HK-2 (cell line): ENCODE measurements around the gene FGD6.

Source experiments
- DNase-seq: peaks from one replicate; pipeline ENCODE4 v3.0.0-alpha.2; 2018; ENCODE audit not compliant: unreplicated experiment

Gene FGD6

DNA sequence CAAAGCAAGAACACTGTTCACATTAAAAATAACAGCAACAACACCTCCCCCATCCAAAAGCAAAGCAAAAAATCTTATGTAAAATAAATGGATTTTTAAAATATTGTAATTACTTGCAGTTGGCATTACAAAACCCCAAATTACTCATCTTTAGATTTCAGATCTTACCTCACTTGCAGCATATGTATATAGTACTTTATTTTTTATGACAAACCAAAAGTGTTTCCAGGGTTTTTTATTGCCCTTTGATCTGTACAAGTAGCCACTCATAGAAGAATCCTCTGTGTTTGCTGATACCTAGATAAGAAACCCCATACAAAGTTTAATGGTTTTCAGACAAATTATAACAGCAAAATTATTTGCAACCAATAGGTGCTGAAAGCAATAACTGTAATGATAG is 131.7 kb downstream of the FGD6 start:
- no peak for DNase-seq

DNA sequence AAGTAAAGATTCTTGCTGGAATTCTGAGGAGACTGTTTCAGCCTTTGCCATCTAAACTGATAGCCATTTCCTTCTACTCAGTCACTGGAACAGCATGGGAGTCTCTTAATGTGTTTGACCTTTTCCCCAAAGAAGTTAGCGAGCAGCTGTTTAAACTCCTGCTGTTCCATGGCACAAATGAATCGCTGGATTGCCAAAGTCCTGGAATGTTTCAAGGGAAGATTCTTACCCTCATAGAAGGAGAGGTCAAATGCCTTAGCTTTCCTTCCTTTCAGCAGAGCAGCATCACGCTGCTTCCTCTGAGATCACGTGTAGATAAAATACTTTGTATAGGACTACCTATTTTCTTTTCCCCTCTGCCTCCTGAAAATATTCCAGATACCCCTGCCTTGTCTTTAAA is 133.3 kb downstream of the FGD6 start:
- no peak for DNase-seq

DNA sequence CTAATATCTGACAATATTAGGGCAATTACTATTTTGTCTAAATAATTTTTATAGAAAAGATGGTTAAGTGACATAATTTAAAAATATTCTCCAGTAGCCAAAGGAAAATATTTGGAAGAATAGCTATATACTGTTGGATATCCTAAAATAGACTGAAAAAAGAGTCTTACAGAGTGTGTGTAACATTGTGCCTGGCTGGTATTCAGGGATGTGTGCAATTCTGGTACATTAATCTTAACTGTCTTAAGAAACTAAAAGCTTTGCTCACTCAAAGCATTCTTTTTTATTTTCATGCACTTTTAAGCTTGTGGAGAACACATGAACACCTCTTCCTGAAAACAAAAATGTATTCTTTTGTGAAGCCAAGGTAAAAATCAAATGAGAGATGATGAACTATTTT is 133.8 kb downstream of the FGD6 start:
- no peak for DNase-seq

DNA sequence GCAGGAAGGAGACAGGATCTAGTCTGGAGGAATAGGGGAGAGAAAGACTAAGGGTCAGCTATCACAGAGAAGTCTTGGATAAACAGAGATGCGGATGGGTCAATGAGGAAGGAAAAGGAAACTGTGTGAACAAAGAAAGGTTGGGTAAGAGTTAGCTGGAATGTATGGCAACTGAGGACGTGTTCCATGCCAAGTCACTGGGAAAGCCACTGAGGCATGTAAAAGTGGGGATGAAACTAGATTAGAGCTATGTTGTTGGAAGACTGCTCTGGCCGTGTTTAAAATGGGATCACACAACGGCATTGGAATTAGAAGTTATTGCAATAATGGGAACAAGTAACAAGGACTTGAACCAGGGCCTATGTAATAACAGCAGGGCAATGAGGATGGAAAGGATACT is 139.9 kb downstream of the FGD6 start:
- no peak for DNase-seq

DNA sequence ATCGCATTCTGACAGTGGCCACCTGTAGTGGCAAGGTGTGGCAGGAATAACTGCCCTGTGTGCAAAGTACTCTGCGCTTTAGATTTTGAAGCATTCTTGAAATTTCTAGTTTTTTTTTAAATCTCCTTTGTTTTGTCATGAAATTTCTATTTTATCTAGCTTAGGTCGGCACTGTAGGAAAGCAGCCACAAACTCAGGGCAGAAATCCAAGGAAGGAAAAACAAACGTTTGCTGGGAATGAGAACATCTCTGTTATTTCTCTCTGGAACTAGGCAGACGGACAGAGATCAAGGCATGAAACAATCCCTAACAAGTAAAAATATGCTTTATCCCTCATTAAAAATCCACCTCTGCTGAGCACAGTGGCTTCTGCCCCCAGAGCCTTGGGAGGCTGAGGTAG is 142.5 kb downstream of the FGD6 start:
- no peak for DNase-seq

DNA sequence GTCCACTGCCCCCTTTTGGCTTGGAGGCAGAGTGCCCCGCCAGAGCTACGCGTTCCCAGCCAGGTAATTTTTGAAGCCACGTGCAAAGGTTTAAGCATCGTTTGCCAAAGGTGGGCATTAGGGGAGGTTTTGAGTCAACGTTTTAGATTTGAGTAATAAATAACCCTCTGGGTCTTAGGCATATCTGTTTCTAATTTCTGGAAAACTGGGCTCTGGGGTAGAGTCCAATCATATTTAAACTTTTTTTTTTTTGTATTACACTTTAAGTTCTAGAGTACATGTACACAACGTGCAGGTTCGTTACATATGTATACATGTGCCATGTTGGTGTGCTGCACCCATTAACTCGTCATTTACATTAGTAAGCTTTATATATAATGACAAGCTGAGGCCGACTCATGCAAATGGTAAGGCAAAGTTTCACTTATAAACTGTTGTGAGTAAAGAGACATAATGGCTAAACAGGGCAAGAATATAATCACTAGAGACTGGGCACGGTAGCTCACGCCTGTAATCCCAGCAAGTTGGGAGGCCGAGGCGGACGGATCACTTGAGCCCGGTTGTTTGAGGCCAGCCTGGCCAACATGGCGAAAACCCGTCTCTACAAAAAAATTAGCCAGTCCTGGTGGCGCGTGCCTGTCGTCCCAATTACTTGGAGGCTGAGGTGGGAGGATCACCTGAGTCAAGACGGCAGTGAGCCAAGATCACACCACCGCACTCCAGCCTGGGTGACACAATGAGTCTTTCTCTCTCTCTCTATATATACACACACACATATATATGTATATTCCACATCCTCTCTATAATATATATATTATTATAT is 143.4 kb downstream of the FGD6 start:
- DNase-seq: no peak

DNA sequence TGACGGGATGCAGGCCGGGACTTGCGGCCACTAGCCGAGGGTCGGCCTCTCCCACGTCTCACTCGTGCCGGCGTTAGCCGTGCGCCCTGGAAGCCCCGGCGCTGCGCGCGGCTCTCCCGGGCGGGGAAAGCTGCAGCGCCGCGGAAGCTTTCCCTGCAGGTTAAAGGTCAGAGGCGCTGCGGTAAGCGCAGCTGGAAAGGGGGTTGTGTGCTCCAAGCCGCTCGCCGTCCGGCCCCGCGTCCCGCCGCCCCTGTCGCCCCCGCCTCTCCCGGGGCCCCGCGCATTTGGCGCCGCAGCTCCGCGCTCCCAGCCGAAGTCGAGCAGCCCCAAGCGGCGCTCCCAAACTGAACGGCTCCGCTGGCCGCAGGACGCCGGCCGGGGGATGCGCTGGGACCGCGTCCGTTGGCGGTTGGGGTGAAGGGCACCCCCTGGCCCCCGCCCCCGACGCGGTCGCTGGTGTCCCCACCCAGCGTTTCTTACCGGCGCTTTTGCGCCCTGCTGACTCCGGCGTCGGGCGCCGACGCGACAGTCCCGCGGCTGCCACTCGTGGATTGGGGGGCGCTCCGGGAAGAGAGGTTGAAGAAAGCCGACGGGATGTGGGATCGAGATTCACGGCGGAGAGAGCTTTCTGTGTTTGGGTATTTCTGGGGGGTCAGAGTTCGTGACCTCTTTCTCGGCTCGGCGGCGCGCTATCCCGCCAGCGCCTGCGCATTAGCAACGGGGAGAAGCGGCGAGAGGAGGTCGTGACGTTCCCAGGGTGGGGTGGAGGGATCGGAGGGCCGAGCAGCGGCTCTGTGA is 144.2 kb downstream of the FGD6 start, which contains the start of gene NR2C1:
TSS of gene NR2C1 (minus strand) at position 719 of the 798 bp plus-strand sequence. CDS start 6,234 bp downstream, outside the sequence.
- peak; percentile 92 for DNase-seq

DNA sequence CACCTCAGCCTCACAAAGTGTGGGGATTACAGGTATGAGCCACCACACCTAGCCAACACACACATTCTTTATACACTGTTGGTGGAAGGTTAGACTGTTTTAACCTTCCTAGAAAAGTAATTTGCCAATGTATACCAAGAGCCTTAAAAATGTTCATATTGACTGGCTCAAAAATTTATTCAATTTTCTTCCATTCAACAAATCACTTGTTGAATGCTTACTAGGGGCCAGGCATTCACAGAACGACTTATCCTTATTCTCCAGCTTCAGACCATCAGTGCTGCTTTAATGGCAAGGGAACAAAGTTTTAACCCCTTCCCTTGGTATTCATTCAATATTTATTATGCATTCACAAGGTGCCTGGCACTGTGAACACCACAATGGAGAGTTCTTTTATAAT is 146.9 kb downstream of the FGD6 start:
- no peak for DNase-seq

DNA sequence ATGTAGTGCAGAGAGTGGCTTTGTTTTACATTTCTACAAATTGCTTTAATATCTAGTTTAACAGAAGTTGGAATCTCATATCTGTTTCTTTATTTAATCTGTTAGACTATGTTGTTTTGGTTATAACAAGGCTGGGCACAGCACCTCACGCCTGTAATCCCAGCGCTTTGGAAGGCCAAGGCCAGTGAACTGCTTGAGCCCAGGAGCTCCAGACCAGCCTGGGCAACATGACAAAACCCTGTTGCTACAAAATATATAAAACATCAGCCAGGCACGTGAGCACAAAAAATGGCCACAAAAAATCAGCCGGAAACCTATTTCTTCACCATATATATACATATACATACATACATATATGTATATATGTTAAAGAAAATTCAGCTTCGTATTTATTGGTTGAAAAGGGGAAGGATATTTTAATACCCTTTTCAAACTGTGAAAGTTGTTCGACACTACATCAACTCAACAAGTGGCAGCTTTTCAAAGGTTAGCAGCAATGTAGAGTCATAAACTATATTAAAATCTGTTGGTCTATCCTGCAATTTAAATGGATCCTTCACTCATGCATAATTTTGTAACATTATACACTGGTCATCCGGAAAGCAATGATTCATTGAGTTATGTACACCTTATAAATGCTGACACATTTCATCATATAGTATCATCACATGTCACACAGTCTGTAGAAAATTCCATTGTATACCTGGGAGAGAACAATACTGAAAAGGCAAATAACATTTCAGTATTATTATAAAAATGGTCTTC is 151.0 kb downstream of the FGD6 start:
- no peak for DNase-seq

DNA sequence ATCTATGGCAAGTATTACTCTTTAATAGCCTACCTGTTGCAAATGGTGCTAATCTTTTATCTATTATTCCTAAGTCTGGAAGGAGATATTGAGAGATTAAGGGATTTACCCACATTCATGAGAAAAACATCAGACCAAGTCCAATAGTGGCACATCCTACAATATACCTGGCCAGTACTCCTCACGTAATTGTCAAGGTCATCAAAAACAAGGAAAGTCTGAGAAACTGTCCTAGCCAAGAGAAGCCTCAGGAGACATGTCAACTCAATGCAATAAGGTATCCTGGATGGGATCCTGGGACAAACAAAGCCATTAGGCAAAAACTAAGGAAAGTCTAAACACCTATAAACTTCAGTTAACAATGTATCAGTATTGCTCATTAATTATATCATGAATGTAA is 156.3 kb downstream of the FGD6 start:
- DNase-seq: no peak

DNA sequence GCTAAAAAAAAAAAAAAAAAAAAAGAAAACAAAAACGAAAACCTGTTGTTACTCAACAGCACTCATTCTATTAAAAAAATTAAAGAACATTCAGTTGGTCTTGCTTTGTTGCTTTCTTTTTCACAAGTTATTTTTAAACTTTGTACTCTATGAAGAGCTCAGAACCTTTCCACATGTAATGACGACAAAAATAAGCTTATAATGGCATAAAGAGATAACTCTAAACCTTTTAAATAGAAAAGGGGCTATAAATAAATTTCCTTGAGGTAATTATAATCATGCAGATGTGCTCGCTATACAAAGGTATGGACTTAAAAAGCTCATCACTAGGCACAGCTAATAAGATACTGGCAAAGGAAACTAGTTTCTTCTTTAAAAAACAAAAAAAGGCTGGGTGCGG is 157.3 kb downstream of the FGD6 start:
- no peak for DNase-seq

DNA sequence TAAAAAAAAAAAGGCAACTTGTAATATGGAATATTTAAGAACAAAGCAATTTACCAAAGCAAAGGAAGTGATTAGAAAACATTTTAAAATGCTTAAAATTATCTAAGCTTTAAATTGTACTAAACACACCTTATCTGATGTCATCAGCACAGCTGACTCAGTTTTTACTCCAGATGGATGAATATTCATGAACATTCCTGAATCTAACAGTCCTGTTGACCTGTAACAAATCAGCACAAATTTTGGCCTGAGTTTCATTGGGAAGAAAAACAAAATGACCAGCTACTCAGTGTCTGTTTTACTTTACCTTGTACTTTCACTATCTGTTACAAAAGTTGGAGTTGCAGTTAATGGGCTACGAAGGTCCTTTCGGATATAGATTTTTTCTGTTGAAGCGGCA is 159.8 kb downstream of the FGD6 start:
- no peak for DNase-seq

DNA sequence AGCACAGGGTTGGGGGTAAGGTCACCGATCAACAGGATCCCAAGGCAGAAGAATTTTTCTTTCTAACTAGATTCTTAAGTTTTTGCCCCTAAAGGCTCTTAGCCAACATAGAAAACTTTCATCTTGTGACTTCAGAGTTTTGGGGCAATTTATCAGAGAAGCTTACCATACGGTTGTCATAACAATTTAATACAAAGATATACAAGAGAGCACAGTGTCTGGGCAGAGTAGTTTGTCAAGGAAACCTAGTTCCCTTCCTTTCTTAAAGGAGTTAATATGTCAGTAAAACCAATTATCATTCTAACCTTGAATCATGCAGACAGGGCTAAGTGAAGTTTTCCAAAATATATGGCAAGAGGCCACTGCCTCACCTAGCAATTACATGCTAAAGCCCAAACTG is 162.2 kb downstream of the FGD6 start:
- DNase-seq: no peak

DNA sequence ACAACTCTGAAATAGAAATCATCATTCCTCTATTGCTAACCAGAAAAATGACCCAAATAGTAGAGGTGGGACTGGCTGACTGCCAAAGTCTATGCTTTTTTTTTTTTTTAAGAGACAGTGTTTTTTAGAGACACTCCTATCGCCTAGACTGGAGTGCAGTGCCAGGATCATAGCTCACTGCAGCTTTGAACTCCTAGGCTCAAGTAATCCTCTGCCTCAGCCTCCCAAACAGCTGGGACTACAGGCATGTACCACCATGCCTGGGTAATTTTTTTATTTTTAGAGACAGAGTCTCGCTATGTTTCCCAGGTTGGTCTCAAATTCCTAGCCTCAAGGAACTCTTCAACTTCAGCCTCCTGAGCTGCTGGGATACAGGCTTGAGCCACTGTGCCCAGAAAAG is 163.1 kb downstream of the FGD6 start:
- DNase-seq: no peak

DNA sequence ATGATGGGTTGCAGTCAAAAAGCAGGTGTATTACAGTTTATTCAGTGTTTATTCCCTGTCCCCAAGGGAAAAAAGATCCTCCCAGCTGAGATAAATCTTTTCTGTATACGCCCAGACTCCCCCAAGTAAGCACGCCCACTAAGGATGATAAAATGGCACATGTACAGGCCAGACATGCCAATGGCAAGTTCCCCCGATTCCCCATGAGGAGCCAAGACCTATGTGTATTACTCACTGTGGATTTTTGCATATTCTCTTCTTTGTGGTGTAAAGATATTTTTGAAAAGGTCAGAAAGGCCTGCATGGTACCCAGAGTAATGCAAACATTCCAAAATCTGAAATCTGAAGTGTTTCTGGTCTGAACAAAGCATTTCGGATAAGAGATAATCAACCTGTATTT is 166.0 kb downstream of the FGD6 start:
- DNase-seq: no peak

DNA sequence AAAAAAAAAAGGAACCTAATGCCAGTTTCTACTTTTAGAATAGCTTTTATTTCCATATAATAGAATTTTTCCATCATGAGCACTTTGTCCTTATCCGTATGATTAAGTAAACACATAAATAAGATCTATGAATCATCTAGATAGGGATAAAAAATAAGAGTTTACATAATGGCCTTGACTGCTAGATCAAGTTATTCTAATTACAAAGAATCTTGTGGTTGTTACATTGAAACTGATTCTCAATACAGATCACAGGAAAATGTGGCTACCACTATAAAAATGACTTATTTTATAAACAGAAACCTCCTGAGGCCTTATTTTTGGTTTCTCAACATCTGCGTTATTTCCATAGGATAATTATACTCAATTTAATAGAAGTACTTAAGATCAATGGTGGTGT is 179.4 kb downstream of the FGD6 start:
- no peak for DNase-seq

DNA sequence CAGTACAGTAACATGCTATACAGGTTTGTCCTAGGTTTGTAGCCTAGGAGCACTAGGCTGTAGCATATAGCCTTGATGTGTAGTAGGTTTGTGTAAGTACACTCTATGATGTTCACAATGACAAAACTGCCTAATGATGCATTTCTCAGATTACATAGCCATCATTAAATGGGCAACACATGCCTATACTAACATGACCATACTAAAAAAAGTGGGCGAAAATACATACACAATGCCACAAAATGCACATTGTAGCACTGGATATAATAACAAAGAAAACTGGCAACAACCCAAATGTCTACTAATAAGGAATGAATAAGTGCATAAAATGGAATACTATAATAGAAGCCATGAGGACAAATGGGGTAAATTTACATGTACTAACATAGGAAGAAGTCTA is 182.5 kb downstream of the FGD6 start:
- DNase-seq: no peak
